Central memory CD8-positive, alpha-beta T cell (primary cell): ENCODE data around the gene LRRC37A3.
"Not testable (repeated sequence)": the region's sequence is repeated elsewhere in the genome, so short reads cannot be mapped to it uniquely, and the experiment has no call there.

Experiments
- ATAC-seq: fragments of 150-1000 bp; cut with Tn5 transposase; replicated peaks from 2 replicates; pipeline ENCODE4 v1.10.0; 2022; ENCODE audit warnings: mild to moderate bottlenecking, moderate FRiP score, moderate number of reproducible peaks; ENCODE audit not compliant: poor library complexity, severe bottlenecking; ENCODE audit errors: extremely low read depth
- DNase-seq, 2 donors: peaks; one replicate each; pipeline ENCODE4 v3.0.0; 2021; ENCODE audit warnings: low spot score in 2 of 2
- H3K27ac Mint-ChIP-seq: one replicate; pipeline ENCODE4 v1.8.0; 2022; ENCODE audit warnings: low read depth, mild to moderate bottlenecking, moderate library complexity, mixed read lengths
- H3K27me3 Mint-ChIP-seq: one replicate; pipeline ENCODE4 v1.8.0; 2022; ENCODE audit warnings: mixed read lengths
- H3K36me3 Mint-ChIP-seq: one replicate; pipeline ENCODE4 v1.8.0; 2022; ENCODE audit warnings: mild to moderate bottlenecking, moderate library complexity, mixed read lengths; ENCODE audit not compliant: insufficient read depth
- H3K4me1 Mint-ChIP-seq: one replicate; pipeline ENCODE4 v1.8.0; 2022; ENCODE audit warnings: mixed read lengths
- H3K4me3 Mint-ChIP-seq: one replicate; pipeline ENCODE4 v1.8.0; 2022; ENCODE audit warnings: mild to moderate bottlenecking, moderate library complexity, mixed read lengths
- H3K9me3 Mint-ChIP-seq: one replicate; pipeline ENCODE4 v1.8.0; 2022; ENCODE audit warnings: mixed read lengths

The LRRC37A3 gene

GRCh38 chr17:64843918-64844317 is 75.4 kb downstream of the LRRC37A3 start:
- DNase-seq, H3K27me3 Mint-ChIP-seq, H3K27ac Mint-ChIP-seq, H3K36me3 Mint-ChIP-seq, H3K9me3 Mint-ChIP-seq, H3K4me3 Mint-ChIP-seq, ATAC-seq, H3K4me1 Mint-ChIP-seq: not testable (repeated sequence)

GRCh38 chr17:64842900-64843299 is 76.4 kb downstream of the LRRC37A3 start:
- H3K27ac Mint-ChIP-seq, H3K9me3 Mint-ChIP-seq, DNase-seq, H3K36me3 Mint-ChIP-seq, H3K27me3 Mint-ChIP-seq, H3K4me1 Mint-ChIP-seq, ATAC-seq, H3K4me3 Mint-ChIP-seq: not testable (repeated sequence)

- H3K4me3 Mint-ChIP-seq, H3K9me3 Mint-ChIP-seq, DNase-seq, H3K27ac Mint-ChIP-seq, H3K36me3 Mint-ChIP-seq, H3K27me3 Mint-ChIP-seq, H3K4me1 Mint-ChIP-seq, ATAC-seq: not testable (repeated sequence)
These were observed 78.3 kb downstream of the LRRC37A3 start for GRCh38 chr17:64840960-64841359.

- H3K4me3 Mint-ChIP-seq, ATAC-seq, DNase-seq, H3K27me3 Mint-ChIP-seq, H3K9me3 Mint-ChIP-seq, H3K27ac Mint-ChIP-seq, H3K36me3 Mint-ChIP-seq: not testable (repeated sequence)
- peaks cover 21% of the 10 kb centered on the region for H3K4me1 Mint-ChIP-seq
These were observed 80.8 kb downstream of the LRRC37A3 start for GRCh38 chr17:64838513-64838912.

GRCh38 chr17:64837018-64837761 is 82.1 kb downstream of the LRRC37A3 start:
- H3K27ac Mint-ChIP-seq = peak overlapping the region; percentile 90
- peak; percentile 94 for ATAC-seq
- peaks cover 21% of the 10 kb centered on the region for H3K4me1 Mint-ChIP-seq
- H3K27me3 Mint-ChIP-seq, H3K36me3 Mint-ChIP-seq, H3K9me3 Mint-ChIP-seq: not testable (repeated sequence)
- DNase-seq = peak; percentile 70 to 82
- H3K4me3 Mint-ChIP-seq = peak overlapping the region; percentile 84

GRCh38 chr17:64836623-64837017 is 82.7 kb downstream of the LRRC37A3 start:
- H3K4me1 Mint-ChIP-seq = peaks cover 21% of the 10 kb centered on the region
- peak overlapping the region; percentile 84 for H3K4me3 Mint-ChIP-seq
- DNase-seq = peak in 1 of 2 donors; percentile 20
- H3K9me3 Mint-ChIP-seq, H3K27me3 Mint-ChIP-seq, ATAC-seq, H3K36me3 Mint-ChIP-seq: not testable (repeated sequence)
- H3K27ac Mint-ChIP-seq = peak overlapping the region; percentile 90

DNA sequence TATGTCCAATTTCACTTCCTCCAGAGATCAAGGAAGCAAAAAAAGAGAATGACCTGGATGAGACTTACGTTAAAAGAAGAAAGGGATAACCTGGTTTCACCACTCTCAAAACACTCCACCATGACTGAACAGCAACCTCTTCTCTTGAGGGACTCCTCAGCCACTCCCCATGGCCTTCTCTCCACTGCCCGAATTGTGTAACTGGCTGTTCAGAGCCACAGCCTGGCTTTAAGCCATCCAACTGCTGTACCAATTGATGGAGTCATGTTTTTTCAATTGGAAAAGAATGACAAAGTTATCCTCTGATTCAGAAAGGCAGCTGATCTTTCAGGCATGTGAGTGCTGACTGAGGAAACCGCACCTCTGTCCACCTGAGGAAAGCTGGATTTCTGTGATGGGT is 85.2 kb downstream of the LRRC37A3 start:
- DNase-seq, ATAC-seq, H3K27ac Mint-ChIP-seq, H3K27me3 Mint-ChIP-seq, H3K9me3 Mint-ChIP-seq, H3K4me3 Mint-ChIP-seq, H3K36me3 Mint-ChIP-seq: not testable (repeated sequence)
- peaks cover 29% of the 10 kb centered on the region for H3K4me1 Mint-ChIP-seq

- DNase-seq, H3K9me3 Mint-ChIP-seq, H3K27ac Mint-ChIP-seq, H3K4me3 Mint-ChIP-seq, H3K27me3 Mint-ChIP-seq, ATAC-seq: not testable (repeated sequence)
- Mint-ChIP-seq H3K36me3 (peaks cover 10% of the 10 kb centered on the region), H3K4me1 (peaks cover 19% of the 10 kb centered on the region)
These were observed 88.6 kb downstream of the LRRC37A3 start for GRCh38 chr17:64830631-64831040.

GRCh38 chr17:64829824-64830630 is 89.3 kb downstream of the LRRC37A3 start:
- not testable (repeated sequence) for ATAC-seq, H3K36me3 Mint-ChIP-seq, H3K4me3 Mint-ChIP-seq, H3K27me3 Mint-ChIP-seq, DNase-seq, H3K27ac Mint-ChIP-seq, H3K9me3 Mint-ChIP-seq
- H3K4me1 Mint-ChIP-seq = peaks cover 15% of the 10 kb centered on the region

GRCh38 chr17:64829068-64829467 is 90.2 kb downstream of the LRRC37A3 start:
- H3K27ac Mint-ChIP-seq = not testable (repeated sequence)

GRCh38 chr17:64818904-64819303 is 100.4 kb downstream of the LRRC37A3 start:
- H3K27ac Mint-ChIP-seq, DNase-seq, H3K4me3 Mint-ChIP-seq, H3K4me1 Mint-ChIP-seq, H3K27me3 Mint-ChIP-seq, ATAC-seq, H3K9me3 Mint-ChIP-seq: not testable (repeated sequence)
- peaks cover 33% of the 10 kb centered on the region for H3K36me3 Mint-ChIP-seq

More at GRCh38 chr17:64829068-64829467, 90.2 kb downstream of the LRRC37A3 start:
- not testable (repeated sequence) for H3K27me3 Mint-ChIP-seq, H3K4me1 Mint-ChIP-seq, H3K9me3 Mint-ChIP-seq, H3K4me3 Mint-ChIP-seq, DNase-seq, ATAC-seq
- peaks cover 13% of the 10 kb centered on the region for H3K36me3 Mint-ChIP-seq

DNA sequence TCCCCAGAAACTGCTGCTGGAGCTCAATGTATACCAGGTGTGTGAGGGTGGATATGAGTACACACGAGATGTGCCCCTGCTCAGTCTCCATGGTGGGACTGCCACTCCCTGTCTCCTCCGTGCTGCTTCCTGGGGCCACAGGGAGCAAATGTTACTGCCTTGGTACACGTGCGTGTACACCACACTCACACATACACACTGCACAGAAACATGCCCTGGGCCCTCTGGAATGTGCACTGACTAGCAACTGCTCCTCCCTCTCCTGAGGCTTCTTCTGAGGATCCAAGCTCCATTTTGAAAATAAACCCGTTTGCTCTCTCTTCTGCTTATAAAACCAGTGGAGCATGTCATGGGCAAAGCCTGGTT is 103.5 kb downstream of the LRRC37A3 start:
- H3K36me3 Mint-ChIP-seq = peaks cover 26% of the 10 kb centered on the region
- H3K27ac Mint-ChIP-seq, DNase-seq, H3K4me1 Mint-ChIP-seq, ATAC-seq, H3K9me3 Mint-ChIP-seq, H3K27me3 Mint-ChIP-seq, H3K4me3 Mint-ChIP-seq: not testable (repeated sequence)
